Natural killer cell (primary cell): ENCODE measurements around the gene BTLA. TPM values are rescaled to one million over a fixed set of nuclear protein-coding genes. Genes with fewer than 3 reads are reported as not detected.
A peak's percentile ranks its signal among the peaks of the same experiment; 100 is the strongest.

ENCODE experiments used
- ATAC-seq, 3 donors: fragments of 150-1000 bp in 2 of 3; fragments of 200-7000 bp in 1 of 3; cut with Tn5 transposase; 1 replicate in 1 of 3; 2 replicates in 2 of 3; pipeline ENCODE4 v1.10.0; 2021; ENCODE audit warnings: mild to moderate bottlenecking in 2 of 3, moderate library complexity in 2 of 3
- DNase-seq, 2 donors: peaks; one replicate each; pipeline versions ENCODE4 v3.0.0 to v3.0.0-alpha.2; 2013 to 2021; ENCODE audit warnings: mixed read lengths in 1 of 2
- H3K27ac ChIP-seq: one replicate; pipeline ENCODE4 v1.5.1; 2013; ENCODE audit warnings: mild to moderate bottlenecking, low read length
- H3K27me3 ChIP-seq: one replicate; pipeline ENCODE4 v1.6.1; 2013; ENCODE audit warnings: low read length; ENCODE audit not compliant: control insufficient read depth, insufficient read depth
- H3K36me3 ChIP-seq: one replicate; pipeline ENCODE4 v1.6.1; 2013; ENCODE audit warnings: low read length; ENCODE audit not compliant: control insufficient read depth, insufficient read depth
- H3K4me1 ChIP-seq: one replicate; pipeline ENCODE4 v1.6.1; 2013; ENCODE audit warnings: low read length; ENCODE audit not compliant: control insufficient read depth, insufficient read depth
- H3K4me3 ChIP-seq: one replicate; pipeline ENCODE4 v1.5.1; 2013; ENCODE audit warnings: low read length
- H3K9me3 ChIP-seq: one replicate; pipeline ENCODE4 v1.6.1; 2013; ENCODE audit warnings: low read length; ENCODE audit not compliant: control insufficient read depth, insufficient read depth
- H3K27ac Mint-ChIP-seq, 2 donors: one replicate each; pipeline ENCODE4 v1.8.0; 2022; ENCODE audit warnings: mild to moderate bottlenecking in 2 of 2, mixed read lengths in 2 of 2, moderate library complexity in 1 of 2
- H3K27me3 Mint-ChIP-seq, 2 donors: one replicate each; pipeline ENCODE4 v1.8.0; 2022; ENCODE audit warnings: low read depth in 2 of 2, mixed read lengths in 2 of 2
- H3K36me3 Mint-ChIP-seq: one replicate; pipeline ENCODE4 v1.8.0; 2022; ENCODE audit warnings: mixed read lengths
- H3K4me1 Mint-ChIP-seq, 2 donors: one replicate each; pipeline ENCODE4 v1.8.0; 2022; ENCODE audit warnings: mixed read lengths in 2 of 2
- H3K4me3 Mint-ChIP-seq: one replicate; pipeline ENCODE4 v1.8.0; 2022; ENCODE audit warnings: mild to moderate bottlenecking, moderate library complexity, mixed read lengths
- H3K9me3 Mint-ChIP-seq, 2 donors: one replicate each; pipeline ENCODE4 v1.8.0; 2022; ENCODE audit warnings: mixed read lengths in 2 of 2
- CTCF ChIP-seq: fragments of 200-600 bp; IDR thresholded peaks from one replicate; pipeline ENCODE4 v1.8.0; 2022; ENCODE audit warnings: antibody characterized with exemption
- WGBS: methylation state at CpG from one replicate; pipeline ENCODE4 v1.1.7; 2013; ENCODE audit warnings: missing lambda C conversion rate; ENCODE audit not compliant: insufficient coverage; 5-methylcytosine and 5-hydroxymethylcytosine counted together
- intact Hi-C: fragments of 100-400 bp; cut with micrococcal nuclease; formaldehyde crosslinking; loops from one replicate; pipeline ENCODE4 v1.14.2; 2022
- total RNA-seq, 4 donors: library from RNA; stranded (reverse); fragments of 120-200 nt in 1 of 4; gene quantifications; one replicate each; pipeline versions ENCODE4 v1.2.3 to v1.2.4, GENCODE V29; 2013 to 2022

BTLA gene
- total RNA-seq, 3 donors from 2014 or later (not counting 1 experiment from before 2014, with no cell fraction given) = 0.56 to 4.0 (median 0.59) TPM

- no peaks in the 10 kb centered on the region for H3K4me1 Mint-ChIP-seq
- intact Hi-C loops = no loop called here
- ATAC-seq = no peak
- Histone ChIP-seq H3K4me1 (no peaks in the 10 kb centered on the region), H3K4me3 (no peak overlapping the region), H3K9me3 (no peaks in the 10 kb centered on the region), H3K36me3 (no peaks in the 10 kb centered on the region), H3K27ac (no peak overlapping the region), H3K27me3 (no peaks in the 10 kb centered on the region)
- H3K4me3 Mint-ChIP-seq = no peak overlapping the region
- no peaks in the 10 kb centered on the region for H3K27me3 Mint-ChIP-seq
- no peaks in the 10 kb centered on the region for H3K36me3 Mint-ChIP-seq
- H3K9me3 Mint-ChIP-seq = peaks cover 0 to 3% of the 10 kb centered on the region in 2 donors
- no peak overlapping the region for H3K27ac Mint-ChIP-seq
- TF ChIP-seq CTCF = no peak
- no peak for DNase-seq
Measured at GRCh38 chr3:112491373-112491772, 7.9 kb downstream of the BTLA start.

- WGBS = 70% methylated on average over 2 of the region's 4 CpGs
- peak in 1 of 2 donors; percentile 43 for DNase-seq
- no peak overlapping the region for H3K27ac ChIP-seq
Measured at GRCh38 chr3:112489674-112490479, 9.4 kb downstream of the BTLA start.

GRCh38 chr3:112486811-112487505 is 12.3 kb downstream of the BTLA start:
- Mint-ChIP-seq H3K27ac (no peak overlapping the region), H3K4me1 (no peaks in the 10 kb centered on the region), H3K9me3 (no peaks in the 10 kb centered on the region), H3K36me3 (no peaks in the 10 kb centered on the region), H3K4me3 (no peak overlapping the region), H3K27me3 (no peaks in the 10 kb centered on the region)
- Histone ChIP-seq H3K27ac (no peak overlapping the region), H3K4me1 (peaks cover 5% of the 10 kb centered on the region), H3K36me3 (no peaks in the 10 kb centered on the region), H3K4me3 (no peak overlapping the region), H3K27me3 (no peaks in the 10 kb centered on the region), H3K9me3 (no peaks in the 10 kb centered on the region)
- no peak for TF ChIP-seq CTCF
- ATAC-seq (no peak), DNase-seq (no peak)
- intact Hi-C loops = no loop called here
- 94% methylated on average over 7 of the region's 7 CpGs for WGBS

More at GRCh38 chr3:112489674-112490479, 9.4 kb downstream of the BTLA start:
- Histone ChIP-seq H3K36me3 (no peaks in the 10 kb centered on the region), H3K9me3 (no peaks in the 10 kb centered on the region), H3K27me3 (no peaks in the 10 kb centered on the region), H3K4me3 (no peak overlapping the region), H3K4me1 (no peaks in the 10 kb centered on the region)
- H3K4me1 Mint-ChIP-seq = no peaks in the 10 kb centered on the region
- H3K36me3 Mint-ChIP-seq = no peaks in the 10 kb centered on the region
- no peak for ATAC-seq
- no peak overlapping the region for H3K4me3 Mint-ChIP-seq
- peaks cover 0 to 3% of the 10 kb centered on the region in 2 donors for H3K9me3 Mint-ChIP-seq
- intact Hi-C loops = no loop called here
- no peak overlapping the region for H3K27ac Mint-ChIP-seq
- no peaks in the 10 kb centered on the region for H3K27me3 Mint-ChIP-seq
- TF ChIP-seq CTCF = no peak
